Small intestine (tissue), 7 donors: ENCODE data around the gene CCR3. TPM values are rescaled to one million over a fixed set of nuclear protein-coding genes. Genes with fewer than 3 reads are reported as not detected.

Source experiments
- DNase-seq, 2 donors: peaks; one replicate each; pipeline versions ENCODE4 v3.0.0 to v3.0.0-alpha.2; 2013
- FAIRE-seq: peaks from 2 replicates; lab custom pipeline; 2012; peaks lifted over from hg19 to GRCh38; lab: Jason Lieb, UNC
- H3K27ac ChIP-seq, 3 donors: one replicate each; pipeline ENCODE4 v1.5.1; 2013; ENCODE audit warnings: low read length in 2 of 3, mild to moderate bottlenecking in 2 of 3, control low read depth in 1 of 3, inconsistent platforms in 1 of 3, low read depth in 1 of 3, moderate library complexity in 1 of 3
- H3K27me3 ChIP-seq, 3 donors: one replicate each; pipeline ENCODE4 v1.6.1; 2013; ENCODE audit warnings: low read length in 3 of 3, inconsistent platforms in 1 of 3; ENCODE audit not compliant: control insufficient read depth in 3 of 3, insufficient read depth in 3 of 3
- H3K36me3 ChIP-seq, 3 donors: one replicate each; pipeline ENCODE4 v1.6.1; 2013; ENCODE audit warnings: low read length in 3 of 3, inconsistent platforms in 1 of 3, low read depth in 1 of 3, mild to moderate bottlenecking in 1 of 3, moderate library complexity in 1 of 3; ENCODE audit not compliant: control insufficient read depth in 3 of 3, insufficient read depth in 2 of 3
- H3K4me1 ChIP-seq, 3 donors: one replicate each; pipeline ENCODE4 v1.6.1; 2013; ENCODE audit warnings: low read length in 2 of 3, inconsistent platforms in 1 of 3, low read depth in 1 of 3, mild to moderate bottlenecking in 1 of 3, moderate library complexity in 1 of 3; ENCODE audit not compliant: control insufficient read depth in 3 of 3, insufficient read depth in 2 of 3
- H3K4me3 ChIP-seq, 3 donors: one replicate each; pipeline ENCODE4 v1.5.1; 2013; ENCODE audit warnings: low read length in 3 of 3, control low read depth in 1 of 3, inconsistent platforms in 1 of 3, low read depth in 1 of 3, mild to moderate bottlenecking in 1 of 3, moderate library complexity in 1 of 3
- H3K9me3 ChIP-seq, 2 donors: one replicate each; pipeline ENCODE4 v1.6.1; 2013; ENCODE audit warnings: low read depth in 1 of 2, low read length in 1 of 2; ENCODE audit not compliant: control insufficient read depth in 2 of 2, insufficient read depth in 1 of 2
- WGBS, 3 donors: extraction: QIAGEN DNeasy Blood & Tissue Kit; methylation state at CpG; one replicate each; pipeline ENCODE4 v1.1.7; 2013; 5-methylcytosine and 5-hydroxymethylcytosine counted together
- polyA plus RNA-seq, 4 donors: library from polyadenylated mRNA; stranded (reverse) in 3 of 4; unstranded in 1 of 4; fragments of 200-250 nt in 3 of 4; fragments of 120-200 nt in 1 of 4; gene quantifications; one replicate each; pipeline versions ENCODE4 v1.2.1 to v1.2.3, GENCODE V29; 2013
- donor health status: healthy with polysubstance abuse.
- donor health status: control.
- donor health status: control.
- donor health status: Bipolar disorder and iron deficiency.
- donor health status: healthy.

CCR3 gene
- polyA plus RNA-seq, 4 donors: 0.22 TPM; not detected in 3

DNA sequence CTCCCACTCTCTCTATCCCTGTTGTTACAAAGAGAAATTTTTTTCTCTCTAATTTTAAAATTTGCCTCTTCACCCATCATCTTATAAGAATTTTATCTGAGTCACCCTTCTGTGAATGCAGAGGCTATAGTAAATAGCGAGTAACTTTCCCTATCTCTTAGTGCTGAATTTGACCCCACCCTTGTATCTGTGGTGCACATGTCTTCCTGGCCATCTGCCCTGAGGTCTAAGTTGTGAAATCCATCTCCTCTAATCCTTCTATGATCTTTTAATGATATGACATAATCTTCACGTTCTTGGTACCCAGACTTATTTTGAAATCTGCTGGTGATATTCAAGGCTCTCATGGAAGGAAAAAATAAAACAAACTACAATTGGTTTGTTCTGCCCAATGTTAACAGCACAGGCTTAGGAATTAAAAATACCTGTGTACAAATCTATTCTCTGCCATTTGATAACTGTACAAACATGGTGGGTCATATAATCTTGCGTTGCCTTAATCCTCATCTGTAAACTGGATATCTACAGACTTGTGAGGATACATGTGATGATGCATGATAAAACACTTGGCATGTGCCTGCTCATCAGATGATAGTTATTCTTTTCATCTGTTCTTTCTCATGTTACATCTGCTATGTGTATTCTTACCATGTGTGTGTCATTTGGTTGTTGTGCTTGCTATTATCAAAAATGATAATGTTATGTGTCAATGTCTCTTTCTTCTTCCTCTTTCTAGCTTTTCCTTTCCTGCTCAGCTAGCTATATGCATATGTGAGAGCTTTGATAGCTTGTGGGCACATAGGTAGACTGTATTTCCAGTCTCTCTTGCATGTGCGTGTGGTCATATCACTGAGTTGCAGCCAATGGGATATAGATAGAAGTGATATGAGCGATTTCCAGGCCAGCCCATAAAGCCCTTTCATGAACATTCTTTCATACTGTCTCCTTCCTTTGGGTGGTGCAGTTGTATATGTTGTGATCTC lies 13.7 kb upstream of the CCR3 start:
- H3K27me3 ChIP-seq: peaks cover 0 to 8% (median 2%) of the 10 kb centered on the region in 3 donors
- no peak for DNase-seq
- WGBS, 3 donors: 46 to 56% (median 47%) methylated on average over 5 of the region's 5 CpGs
- no peak overlapping the region for H3K4me3 ChIP-seq
- H3K27ac ChIP-seq: no peak overlapping the region
- H3K4me1 ChIP-seq: no peaks in the 10 kb centered on the region
- H3K9me3 ChIP-seq: no peaks in the 10 kb centered on the region
- FAIRE-seq: no peak
- no peaks in the 10 kb centered on the region for H3K36me3 ChIP-seq

DNA sequence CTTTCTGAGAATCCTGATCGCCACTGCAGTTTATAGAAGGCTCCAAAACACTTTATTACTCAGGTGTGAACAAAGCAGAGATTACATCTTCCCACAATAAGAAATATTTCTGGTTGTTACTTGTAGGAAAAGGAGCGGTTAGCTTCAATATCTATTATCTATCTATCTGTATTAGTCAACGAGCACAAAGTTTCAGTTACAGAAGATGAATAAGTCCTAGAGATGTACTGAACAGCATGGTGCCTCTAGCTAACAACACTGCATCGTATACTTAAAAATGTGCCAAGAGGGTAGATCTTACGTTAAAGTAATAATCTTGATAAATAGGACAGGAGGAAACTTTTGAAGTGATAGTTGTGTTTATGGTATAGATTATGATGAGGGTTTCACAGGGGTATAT lies 10.9 kb upstream of the CCR3 start:
- WGBS, 3 donors: 57 to 85% (median 60%) methylated on average over 5 of the region's 5 CpGs
- DNase-seq (no peak), FAIRE-seq (no peak)
- Histone ChIP-seq H3K9me3 (no peaks in the 10 kb centered on the region), H3K4me3 (no peak overlapping the region), H3K27ac (no peak overlapping the region), H3K27me3 (peaks cover 0 to 11% (median 2%) of the 10 kb centered on the region in 3 donors), H3K4me1 (no peaks in the 10 kb centered on the region), H3K36me3 (no peaks in the 10 kb centered on the region)

DNA sequence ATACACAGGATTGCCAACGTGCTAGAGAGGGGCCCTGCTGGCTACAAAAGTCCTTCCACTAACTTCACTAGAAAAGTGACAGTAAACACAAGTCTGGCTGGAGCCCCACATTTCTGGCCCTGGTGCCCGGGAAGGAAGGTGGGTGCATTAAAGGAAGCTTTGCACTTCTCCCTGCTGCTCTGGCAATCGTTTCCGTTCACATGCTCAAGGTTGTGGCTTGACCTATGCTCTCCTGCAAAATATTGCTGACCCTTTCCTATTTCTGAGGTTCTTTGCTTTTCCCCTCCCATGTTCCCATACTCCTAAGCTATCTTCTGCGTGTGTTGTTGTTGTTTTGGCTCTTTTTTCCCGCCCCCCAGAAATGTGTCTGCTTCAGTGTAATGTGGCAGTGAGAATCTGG lies 9.1 kb upstream of the CCR3 start:
- DNase-seq: no peak
- Histone ChIP-seq H3K4me3 (no peak overlapping the region), H3K27me3 (peaks cover 0 to 13% (median 2%) of the 10 kb centered on the region in 3 donors), H3K36me3 (no peaks in the 10 kb centered on the region), H3K9me3 (no peaks in the 10 kb centered on the region), H3K4me1 (no peaks in the 10 kb centered on the region), H3K27ac (no peak overlapping the region)
- no peak for FAIRE-seq
- WGBS, 3 donors: 71 to 75% (median 75%) methylated on average over 5 to 6 of the region's 6 CpGs

DNA sequence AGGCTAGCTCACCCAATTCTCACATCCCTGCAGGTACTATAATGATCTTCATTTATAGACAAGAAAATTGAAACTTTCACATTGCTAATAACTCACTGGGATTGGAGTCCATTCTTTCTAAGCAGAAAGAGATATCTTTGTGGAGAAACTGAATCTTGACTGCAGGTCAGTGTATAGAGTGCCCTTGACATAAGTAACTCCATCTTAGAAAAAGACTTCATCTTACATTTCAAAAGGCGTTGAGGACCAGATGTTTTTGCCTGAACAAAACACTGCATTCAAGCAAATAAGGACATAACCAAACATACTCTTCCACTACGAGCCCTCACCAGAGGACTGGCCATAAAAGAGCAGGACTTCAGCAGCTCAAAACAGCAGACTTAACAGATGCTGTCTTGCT lies 6.8 kb upstream of the CCR3 start:
- FAIRE-seq: no peak
- DNase-seq: no peak
- H3K36me3 ChIP-seq: no peaks in the 10 kb centered on the region
- no peak overlapping the region for H3K27ac ChIP-seq
- H3K9me3 ChIP-seq: no peaks in the 10 kb centered on the region
- no peak overlapping the region for H3K4me3 ChIP-seq
- WGBS, 3 donors: 66 to 84% (median 75%) methylated on average over 2 of the region's 2 CpGs
- H3K27me3 ChIP-seq: peaks cover 0 to 10% (median 0%) of the 10 kb centered on the region in 3 donors
- no peaks in the 10 kb centered on the region for H3K4me1 ChIP-seq

DNA sequence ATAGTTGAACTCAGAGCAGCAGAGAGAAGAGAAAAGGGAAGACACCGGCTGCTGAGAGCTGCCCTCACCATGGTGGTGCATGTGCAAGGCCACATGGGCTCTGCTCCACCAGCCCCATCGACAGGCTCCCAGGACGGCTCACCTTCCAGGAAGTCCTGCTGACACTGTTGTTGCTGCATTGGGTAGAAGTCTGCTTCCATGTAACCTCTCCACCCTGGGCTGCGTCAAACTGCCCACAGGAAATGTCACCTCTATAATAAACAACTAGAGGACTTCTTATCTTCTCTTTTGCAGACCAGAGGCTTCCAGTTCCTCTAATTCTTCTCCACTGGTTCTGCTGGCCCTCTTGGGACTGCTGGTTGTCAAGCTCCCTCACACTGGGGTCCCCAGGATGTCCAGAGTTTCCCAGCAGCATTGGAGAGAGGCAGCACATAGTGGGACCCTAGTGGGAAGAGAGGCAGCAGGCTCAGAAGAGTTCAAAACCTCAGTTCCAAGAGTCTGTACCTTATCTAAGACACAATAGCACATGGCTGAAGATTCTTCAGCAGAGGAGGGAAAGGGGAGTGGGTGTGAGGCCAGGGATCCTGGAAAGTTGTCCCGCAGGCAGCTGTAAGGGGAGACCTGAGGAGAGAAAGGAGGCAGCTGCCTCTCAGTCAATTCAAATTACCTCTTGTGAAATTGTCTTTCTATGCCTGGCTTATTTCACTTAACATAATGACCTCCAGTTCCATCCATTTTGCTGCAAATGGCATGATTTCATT lies 5.8 kb upstream of the CCR3 start:
- Histone ChIP-seq H3K9me3 (no peaks in the 10 kb centered on the region), H3K27me3 (peaks cover 0 to 10% (median 0%) of the 10 kb centered on the region in 3 donors), H3K27ac (no peak overlapping the region), H3K4me3 (no peak overlapping the region), H3K4me1 (no peaks in the 10 kb centered on the region), H3K36me3 (no peaks in the 10 kb centered on the region)
- FAIRE-seq: no peak
- no peak for DNase-seq
- WGBS, 3 donors: 73 to 74% (median 73%) methylated on average over 4 to 5 of the region's 5 CpGs

DNA sequence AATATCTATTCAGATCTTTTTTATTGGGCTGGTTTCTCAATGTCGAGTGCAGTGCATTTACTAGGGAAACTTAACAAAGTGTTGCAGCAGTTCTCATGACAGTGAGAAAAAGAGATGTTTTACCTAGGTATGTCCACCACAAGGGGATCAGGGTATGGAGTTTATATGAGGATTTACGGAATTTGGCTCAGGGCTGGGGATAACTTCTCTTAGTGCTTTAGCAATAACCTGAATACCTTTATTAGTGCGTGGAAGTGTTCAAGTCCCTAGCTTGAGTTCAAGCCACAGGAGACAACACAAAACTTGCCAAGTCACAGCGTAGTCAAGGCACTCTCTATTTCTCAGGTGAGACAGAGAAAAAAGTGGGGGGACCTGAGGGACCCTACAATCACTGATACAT lies 3.9 kb upstream of the CCR3 start:
- DNase-seq (no peak), FAIRE-seq (no peak)
- no peak overlapping the region for H3K27ac ChIP-seq
- no peak overlapping the region for H3K4me3 ChIP-seq
- H3K27me3 ChIP-seq: peaks cover 0 to 5% (median 0%) of the 10 kb centered on the region in 3 donors
- H3K9me3 ChIP-seq: no peaks in the 10 kb centered on the region
- no peaks in the 10 kb centered on the region for H3K36me3 ChIP-seq
- WGBS, 3 donors: 84 to 91% (median 84%) methylated on average over 4 of the region's 4 CpGs
- H3K4me1 ChIP-seq: no peaks in the 10 kb centered on the region

DNA sequence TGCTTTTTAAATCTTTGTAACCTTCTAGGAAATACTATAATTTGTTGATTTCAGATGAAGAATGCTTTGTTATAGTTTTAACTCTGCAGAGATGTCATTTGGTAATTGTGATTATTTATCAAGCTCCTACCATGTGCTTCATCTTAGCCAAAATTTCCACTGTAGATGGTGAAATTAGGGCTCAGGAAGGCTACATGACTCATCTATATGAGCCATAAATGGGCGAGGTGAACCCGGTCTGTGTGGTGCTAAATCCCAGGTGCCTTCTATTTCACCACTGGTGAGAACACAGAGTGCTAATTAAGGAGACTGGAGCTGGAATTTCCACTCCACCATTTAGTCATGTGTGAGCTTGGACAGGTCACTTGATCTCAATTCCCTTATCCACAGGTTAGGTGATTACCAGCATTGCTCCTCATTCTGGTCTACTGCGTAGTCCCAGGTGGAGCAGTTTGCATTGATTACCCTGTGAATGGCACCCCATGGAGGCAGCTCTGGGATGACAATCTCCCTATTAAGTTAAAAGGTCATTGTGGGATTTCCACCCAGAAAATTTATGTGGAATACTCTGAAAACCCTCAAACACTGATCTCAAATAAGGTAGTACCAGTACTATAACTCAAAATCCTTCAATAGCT lies 2.8 kb upstream of the CCR3 start:
- no peak overlapping the region for H3K4me3 ChIP-seq
- DNase-seq: no peak
- H3K9me3 ChIP-seq: no peaks in the 10 kb centered on the region
- 48 to 58% (median 50%) methylated on average over 3 of the region's 3 CpGs for WGBS, 3 donors
- FAIRE-seq: no peak
- no peak overlapping the region for H3K27ac ChIP-seq
- H3K27me3 ChIP-seq: peaks cover 0 to 5% (median 0%) of the 10 kb centered on the region in 3 donors
- H3K36me3 ChIP-seq: no peaks in the 10 kb centered on the region
- H3K4me1 ChIP-seq: no peaks in the 10 kb centered on the region

DNA sequence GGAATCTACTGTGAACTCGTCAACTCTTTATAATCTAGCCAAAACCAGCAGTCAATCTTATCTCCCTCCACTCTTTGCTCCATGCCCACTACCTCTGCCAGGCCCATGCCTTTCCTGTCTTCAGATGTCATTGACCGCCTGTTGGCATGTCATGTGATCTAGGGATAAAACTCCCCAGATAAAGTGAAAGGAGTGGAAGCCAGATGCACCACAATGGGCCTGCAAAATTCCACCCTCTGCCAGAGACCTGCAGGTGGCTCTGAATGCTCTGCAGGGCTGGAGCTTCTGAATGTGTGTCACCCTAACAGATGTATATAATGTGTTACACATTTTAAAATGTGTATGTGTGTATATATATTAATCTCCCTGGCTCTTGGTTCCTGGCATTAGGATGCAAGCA lies 2.3 kb upstream of the CCR3 start:
- Histone ChIP-seq H3K9me3 (no peaks in the 10 kb centered on the region), H3K36me3 (no peaks in the 10 kb centered on the region), H3K4me1 (no peaks in the 10 kb centered on the region), H3K27me3 (peaks cover 0 to 5% (median 0%) of the 10 kb centered on the region in 3 donors), H3K4me3 (no peak overlapping the region), H3K27ac (no peak overlapping the region)
- WGBS, 3 donors: 61 to 82% (median 71%) methylated on average over 2 of the region's 2 CpGs
- FAIRE-seq (no peak), DNase-seq (no peak)
